ENCODE measurements around the gene LYRM4.

Gene LYRM4

DNA sequence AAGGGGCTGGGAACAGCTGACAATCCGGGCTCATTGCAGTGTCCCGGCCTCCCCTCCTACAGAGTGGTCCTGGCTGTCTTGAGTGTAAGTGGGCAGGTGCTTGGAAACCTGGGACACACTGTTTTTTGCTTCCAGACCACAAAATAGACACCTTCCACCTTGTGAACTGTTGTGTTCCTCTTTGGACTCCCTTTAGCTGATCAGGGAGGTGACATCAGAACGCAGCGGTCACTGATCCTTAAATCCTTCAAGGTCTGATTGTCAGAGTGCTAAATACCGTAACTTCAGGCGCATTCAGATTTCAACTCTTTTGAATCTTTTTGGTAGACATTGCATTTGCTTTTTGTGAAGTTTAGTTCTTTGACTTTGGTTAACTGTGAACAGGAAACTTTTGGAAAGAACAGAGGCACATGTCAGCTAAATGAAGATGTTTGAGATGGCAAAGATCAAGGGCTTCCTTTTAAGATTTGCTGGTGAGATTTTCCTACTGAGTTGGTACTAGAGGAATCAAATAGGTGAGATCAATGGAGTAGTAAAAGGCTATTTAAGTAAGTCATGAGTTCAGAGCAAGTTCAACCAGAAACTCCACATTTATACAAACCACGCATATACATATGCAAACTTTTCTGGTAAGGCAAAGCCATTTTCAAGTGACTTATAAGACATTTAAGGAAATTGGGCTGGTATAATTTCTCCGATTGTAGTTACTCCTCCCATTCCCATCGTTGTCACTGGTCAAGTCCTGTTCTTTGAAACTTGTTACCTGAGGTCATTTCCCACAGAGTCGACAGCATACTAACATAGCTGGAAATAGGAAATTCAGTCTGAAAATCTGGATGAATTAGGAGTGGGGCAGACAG lies 169.3 kb downstream of the LYRM4 start:
- FAIRE-seq, result no peak

DNA sequence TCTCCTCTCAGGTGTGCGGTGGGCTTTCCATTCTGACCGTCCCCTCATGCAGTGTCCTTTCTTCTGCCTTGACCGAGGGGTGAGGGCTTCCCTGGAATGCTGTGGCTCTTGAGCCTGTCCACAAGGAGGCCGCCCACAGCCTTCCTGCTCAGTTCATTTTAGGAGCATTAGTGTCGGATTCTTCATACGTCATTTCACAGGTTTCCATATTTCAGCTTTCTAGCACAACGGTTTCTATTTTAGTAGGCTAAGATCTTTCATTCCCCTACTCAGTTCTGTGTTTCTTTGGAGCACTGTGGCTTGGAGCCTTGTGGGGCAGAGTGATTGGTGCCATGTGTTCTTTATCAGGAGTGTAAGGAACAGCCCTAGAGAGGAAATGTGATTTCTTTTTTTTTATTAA lies 170.1 kb downstream of the LYRM4 start:
- no peak for FAIRE-seq

DNA sequence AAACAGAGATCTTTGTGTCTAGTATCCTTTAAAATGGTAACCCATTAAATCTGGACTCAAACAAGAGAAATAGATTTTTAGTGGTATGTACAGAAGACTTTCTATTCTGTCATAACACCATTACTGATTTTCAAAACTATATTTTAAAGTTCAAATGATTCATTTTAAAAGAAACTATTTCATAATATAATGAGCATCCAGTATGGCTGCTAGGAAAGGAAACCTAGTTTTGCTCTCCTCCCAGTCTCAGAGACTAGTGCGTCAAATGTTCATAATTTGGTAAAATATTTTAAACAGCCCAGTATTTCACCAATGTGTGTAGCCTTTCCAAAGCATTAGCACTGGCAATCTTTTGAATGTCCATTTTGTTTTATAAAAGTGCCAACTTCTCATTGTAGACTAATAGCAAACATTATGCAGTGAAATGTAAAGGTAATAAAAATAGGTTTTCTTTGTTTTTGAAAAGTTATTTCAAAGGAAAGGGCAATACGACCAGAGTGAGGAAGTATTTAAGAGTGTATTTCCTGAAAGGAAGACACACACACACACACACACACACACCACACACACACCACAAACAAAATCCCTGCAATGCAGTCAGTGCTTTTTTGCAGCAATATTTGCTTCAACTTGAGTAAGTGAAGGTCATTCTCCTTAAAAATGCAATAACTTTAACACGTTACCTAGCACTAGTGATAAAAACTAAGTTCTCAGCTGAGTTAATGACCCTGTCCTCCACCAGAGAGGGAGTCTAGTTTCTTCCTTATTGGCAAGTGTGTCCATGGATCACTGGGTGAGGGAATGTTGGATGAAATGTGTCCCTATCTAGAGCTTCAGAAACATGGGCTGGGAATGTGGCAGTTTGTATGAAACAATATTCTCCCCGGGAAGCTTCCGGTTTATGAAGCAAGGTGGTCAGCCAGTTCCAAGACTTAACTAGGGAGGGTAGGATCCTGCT lies 171.0 kb downstream of the LYRM4 start:
- FAIRE-seq, result no peak

DNA sequence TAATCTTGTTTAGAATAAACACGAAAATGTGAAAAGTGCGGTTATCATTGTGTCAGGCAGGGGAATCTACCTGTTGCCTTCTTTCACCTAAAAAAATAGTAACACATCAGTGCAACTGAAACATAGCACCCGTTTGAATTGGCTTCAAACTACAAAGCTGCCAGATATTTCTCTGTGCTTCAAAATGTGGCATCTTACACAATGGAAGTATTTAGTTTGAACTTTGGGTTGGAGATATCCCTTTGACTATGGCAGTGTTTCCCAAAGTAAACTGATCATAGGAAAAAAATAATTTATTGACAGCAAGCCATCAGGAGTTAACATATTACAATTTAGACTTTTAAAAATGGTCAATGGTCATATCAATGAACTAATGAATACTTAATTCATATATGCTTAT lies 172.0 kb downstream of the LYRM4 start:
- no peak for FAIRE-seq

DNA sequence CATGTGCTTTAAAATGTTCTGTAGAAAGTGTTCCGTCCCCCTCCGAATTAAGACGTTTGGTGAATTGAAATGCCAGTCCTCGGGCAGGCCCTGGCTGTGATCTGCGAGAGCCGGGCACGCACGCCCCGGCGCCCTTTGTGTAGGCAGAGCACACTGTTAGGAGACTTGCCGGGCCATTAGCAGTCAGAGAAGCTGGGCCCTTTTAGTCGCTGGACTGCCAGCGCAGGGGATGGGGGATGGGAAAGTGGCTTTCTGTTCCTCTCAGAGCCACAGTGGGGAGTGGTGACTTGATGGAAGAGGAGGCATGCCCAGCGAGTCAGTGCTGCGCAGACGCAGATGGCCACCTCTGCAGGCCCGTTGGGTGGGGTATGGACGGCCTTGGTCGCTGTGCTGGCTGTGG lies 173.4 kb downstream of the LYRM4 start:
- FAIRE-seq, result no peak

DNA sequence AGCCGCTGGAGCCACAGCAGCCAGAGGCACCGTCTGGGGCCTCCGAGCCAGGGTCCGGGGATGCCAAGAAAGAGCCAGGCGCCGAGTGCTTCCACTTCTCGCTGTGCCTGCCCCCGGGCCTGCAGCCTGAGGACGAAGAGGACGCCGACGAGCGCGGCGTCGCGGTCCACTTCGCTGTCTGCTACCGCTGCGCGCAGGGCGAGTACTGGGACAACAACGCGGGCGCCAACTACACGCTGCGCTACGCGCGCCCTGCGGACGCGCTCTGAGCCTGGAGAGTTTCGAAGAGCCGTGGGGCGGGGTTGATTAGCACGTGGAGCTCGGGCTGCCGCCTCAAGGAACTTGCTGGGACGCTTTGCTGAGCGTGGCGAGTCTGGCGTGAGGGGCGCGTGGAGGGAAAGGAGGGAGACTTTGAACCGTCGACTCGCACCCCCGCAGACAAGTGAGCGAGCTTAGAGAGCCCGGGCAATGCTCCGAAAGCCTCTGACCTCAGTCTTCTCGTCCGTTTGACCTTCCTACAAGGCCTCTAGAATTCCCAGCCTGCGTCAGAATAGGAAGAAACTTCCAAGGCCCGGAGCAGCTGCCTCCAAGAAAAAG lies 174.4 kb downstream of the LYRM4 start:
- FAIRE-seq, result no peak

DNA sequence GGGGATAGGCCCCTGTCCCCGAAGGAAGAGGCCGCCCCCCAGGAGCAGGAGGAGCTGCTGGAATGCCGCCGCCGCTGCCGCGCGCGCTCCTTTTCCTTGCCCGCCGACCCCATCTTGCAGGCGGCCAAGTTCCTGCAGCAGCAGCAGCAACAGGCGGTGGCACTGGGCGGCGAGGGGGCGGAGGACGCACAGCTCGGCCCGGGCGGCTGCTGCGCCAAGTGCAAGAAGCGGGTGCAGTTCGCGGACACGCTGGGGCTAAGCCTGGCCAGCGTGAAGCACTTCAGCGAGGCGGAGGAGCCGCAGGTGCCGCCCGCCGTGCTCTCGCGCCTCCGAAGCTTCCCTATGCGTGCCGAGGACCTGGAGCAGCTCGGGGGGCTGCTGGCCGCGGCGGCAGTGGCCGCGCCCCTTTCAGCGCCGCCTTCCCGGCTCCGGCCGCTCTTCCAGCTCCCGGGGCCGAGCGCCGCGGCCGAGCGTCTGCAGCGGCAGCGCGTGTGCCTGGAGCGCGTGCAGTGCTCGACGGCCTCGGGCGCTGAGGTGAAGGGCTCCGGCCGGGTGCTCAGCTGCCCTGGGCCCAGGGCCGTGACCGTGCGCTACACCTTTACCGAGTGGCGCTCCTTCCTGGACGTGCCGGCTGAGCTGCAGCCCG lies 175.0 kb downstream of the LYRM4 start:
- no peak for FAIRE-seq

DNA sequence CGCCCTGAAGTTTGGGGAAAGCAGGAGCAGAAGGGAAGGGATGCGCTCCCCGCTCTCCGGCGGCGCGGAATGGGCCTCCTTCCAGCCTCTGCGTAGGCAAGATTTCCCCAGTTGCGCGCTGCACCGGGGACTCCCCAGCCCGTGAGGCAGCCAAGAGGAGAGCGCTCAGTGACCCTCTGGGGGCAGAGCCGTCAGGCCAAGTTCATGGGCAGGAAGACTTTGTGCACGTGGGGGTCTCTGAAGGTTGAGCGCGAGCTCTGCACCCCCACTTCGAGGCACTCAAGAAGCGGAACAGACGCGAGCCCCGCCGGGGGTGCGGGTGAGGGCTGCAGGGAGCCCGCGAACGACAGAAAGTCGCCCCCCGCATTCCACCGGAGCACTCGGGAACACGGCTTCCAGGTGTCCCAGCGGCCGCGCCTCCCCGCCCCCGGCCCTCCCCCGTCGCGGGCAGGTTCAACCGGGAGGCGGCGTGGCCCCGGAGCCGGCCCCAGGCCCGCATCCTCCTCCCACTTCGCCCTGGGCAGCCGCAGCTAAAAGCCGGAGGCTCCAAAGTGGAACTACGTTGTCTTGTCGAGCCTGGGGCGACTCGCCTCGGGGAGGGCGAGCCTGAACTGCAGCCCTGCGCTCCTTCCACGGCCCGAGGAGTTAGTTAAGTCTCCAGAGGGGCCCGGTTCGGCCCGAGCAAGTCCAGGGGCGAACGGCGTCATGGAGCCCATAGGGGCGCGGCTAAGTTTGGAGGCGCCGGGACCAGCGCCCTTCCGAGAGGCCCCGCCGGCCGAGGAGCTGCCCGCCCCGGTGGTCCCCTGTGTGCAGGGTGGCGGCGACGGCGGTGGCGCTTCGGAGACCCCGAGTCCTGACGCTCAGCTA lies 175.7 kb downstream of the LYRM4 start, which contains the start of gene PPP1R3G:
Gene PPP1R3G, plus strand, starts transcription at position 561 of the 867 bp plus-strand sequence. Its CDS starts 145 bp downstream, at position 706.
- no peak for FAIRE-seq

DNA sequence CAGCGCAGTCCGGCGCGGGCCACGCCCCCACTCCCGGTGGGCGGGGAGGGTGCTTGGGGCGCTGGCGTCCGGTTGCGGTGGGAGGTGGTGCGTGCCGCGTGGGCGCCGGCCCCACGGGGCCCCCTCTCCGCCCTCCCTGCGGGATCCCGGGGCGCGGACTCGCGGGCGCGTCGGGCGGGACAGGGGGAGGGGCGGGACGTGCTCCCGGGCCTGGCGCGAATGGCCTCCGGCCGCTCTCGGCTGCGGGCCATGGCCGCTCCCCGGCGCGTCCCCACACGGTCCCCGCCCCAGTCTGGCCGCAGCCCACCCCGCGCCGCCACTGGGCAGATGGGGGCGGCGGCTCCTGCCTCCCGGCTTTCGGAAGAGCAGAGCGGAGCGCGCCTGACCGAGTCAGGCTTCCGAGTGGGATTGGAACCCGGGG lies 176.4 kb downstream of the LYRM4 start:
- no peak for FAIRE-seq

DNA sequence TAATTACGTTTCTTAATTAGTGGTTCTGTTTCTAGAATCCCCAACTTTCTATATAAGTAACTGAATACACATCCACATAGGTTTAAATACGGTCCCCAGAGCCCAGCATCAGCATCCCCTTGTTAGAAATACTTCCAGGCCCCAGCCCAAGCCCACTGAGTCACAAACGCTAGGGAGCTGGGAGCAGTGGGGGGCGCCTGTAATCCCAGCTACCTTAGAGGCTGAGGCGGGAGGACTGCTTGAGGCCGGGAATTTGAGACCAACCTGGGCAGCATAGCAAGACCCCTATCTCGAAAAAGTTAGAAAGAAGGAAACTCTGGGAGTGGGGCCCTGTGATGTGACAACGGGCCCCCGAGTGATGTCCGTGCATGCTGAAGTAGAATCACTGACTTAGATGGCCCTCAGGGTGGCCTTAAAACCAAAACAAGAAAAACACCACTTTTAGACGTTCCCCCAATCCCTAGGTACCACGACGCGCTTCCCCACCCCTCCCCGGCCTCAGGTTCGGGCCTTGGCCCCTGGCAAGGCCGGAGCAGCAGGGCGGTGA lies 176.9 kb downstream of the LYRM4 start:
- no peak for FAIRE-seq

DNA sequence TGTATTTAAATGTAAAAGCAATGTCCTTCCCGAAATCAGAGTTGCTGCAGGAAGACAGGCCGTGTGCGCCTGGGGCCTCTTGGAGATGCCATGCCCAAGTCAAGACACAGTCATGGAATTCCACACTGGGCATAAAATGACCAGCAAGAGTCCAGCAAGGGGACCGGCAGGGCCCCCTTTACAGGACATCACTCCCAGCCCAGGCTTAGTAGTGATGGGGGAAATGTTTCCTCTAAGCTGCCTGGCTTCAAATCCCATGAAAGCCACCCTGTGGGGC lies 177.5 kb downstream of the LYRM4 start:
- no peak for FAIRE-seq

DNA sequence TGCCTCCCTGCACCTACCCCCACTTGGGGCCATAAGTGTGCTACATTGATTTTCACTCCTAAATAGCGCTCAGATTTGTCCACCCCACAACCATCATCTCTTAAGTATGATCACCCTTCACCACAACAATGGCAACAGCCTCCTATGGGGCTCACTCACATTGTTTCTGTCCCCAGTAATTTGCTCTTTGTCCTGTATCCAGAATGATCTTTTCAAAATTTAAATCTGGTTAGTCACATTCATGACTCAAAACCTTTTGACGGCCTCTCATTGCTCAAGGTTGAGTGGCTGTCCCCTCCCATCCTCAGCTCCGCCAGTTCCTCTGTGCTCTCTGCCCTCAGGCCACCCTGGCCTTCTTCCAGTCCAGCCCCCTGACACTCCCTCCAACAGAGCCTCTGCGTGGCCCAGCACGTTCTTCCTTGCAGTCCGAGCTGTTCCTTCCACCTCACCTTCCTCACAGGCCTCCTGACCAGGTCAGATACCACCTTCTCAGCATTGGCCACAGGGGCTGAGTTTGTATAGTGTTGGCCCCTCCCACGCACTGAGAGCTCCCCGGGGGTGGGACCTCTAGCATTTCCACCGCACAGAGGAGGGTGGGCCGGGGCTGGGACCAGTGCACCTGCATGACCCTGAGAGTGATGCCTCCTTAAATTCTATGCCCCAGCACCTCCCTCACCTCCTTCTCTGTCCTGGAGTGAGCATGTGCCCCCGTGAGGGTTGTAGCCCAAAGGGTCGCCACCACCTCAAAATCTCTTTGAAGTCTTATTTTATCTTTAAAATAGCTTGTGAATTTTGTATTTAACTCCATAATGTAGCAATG lies 178.1 kb downstream of the LYRM4 start:
- no peak for FAIRE-seq

DNA sequence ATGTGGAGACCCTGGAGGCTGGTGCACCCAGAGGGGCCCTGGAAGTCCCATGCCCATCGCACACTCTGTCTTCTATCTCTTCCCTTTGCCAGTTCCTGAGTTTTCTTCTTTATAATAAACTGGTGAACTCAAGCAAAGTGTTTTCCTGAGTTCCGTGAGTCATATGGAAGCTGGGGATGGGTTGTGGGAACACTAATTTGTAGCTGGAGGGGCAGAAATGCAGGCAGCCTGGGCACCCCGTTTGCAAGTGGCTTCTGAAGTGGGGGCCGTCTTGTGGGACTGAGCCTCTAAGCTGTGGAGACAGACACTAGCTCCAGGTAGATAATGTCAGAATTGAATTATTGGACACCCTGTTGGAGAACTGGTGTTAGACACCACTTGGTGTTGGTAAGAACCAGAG lies 178.8 kb downstream of the LYRM4 start:
- FAIRE-seq, result no peak

DNA sequence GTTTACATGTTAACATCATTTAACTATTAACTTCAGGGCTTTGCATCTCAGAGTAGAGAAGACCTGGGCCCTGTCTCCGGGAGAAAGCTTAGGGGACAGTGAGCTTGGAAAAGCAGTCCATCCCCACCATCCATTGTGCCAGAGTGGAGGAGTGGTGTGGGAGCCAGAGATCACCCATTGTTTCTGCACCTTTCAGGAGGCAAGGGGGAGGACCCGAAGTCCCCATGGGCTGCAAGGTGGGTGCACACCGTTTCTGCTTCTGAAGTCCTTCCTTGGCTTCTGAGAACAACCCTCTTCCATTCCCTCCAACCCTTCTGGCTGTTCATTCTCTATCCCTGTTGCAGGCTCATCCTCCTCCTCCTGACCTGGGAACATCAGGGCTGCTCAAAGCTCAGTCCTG lies 179.6 kb downstream of the LYRM4 start:
- no peak for FAIRE-seq

DNA sequence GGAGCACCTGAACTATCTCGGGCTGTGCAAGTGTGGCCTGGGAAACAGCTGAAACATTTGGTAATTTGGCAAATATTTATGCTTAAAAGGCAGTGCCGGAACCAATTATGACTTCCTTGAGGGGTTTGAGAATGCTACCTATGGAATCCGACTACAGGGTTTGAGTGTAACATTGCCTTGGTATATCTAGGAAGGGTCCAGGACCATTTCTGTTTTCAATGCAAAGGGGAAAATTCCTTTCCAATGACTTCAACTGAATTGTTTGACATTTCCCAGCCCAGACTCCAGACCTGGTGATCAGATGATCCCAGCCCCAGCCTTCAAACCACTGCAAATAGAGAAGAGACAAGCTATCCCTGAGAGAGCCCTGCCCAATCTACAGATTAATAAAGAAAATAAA lies 180.2 kb downstream of the LYRM4 start:
- no peak for FAIRE-seq

DNA sequence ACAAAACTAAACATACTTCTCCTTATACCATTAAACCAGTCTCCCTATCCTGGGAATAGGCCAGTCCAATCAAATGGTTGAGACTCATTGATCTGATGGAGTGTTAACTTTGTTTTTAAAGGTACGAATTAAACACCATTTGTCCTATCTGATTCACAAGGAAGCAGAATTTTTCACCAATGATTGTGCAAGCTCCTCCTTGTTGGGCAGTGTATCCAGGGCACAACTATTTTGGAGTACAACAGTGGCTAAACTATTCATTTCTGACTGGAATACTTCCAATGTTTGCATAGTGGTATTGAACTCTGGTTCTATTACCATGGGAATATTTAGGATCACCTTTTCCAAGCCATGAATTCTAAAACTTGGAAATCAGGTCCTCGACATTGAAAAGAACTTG lies 181.1 kb downstream of the LYRM4 start:
- no peak for FAIRE-seq

DNA sequence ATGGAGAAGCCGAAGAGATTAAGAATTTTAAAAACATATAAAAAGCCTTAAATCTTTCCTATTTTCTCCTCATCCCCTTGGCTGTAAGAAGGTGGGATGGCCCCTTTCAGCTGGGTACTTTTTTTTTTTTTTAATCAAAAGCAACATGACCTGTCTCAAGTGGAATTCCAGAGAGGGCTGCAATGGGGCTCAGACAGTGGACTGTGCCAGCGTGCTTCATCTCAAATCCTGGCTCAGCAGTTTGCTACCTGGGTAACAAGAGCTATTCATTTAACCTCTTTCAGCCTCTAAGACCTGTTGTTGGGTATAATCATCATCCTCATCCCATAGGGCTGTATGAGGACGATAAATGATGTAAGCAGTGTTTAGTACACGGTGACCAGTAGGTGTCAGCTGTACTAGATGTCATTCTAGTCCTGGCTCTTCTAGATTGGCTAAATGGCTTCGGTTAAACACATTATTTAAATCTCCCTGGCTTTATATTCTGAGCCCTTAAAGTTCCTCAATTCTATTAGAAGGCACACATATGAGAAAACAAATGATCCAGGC lies 182.6 kb downstream of the LYRM4 start:
- no peak for FAIRE-seq

DNA sequence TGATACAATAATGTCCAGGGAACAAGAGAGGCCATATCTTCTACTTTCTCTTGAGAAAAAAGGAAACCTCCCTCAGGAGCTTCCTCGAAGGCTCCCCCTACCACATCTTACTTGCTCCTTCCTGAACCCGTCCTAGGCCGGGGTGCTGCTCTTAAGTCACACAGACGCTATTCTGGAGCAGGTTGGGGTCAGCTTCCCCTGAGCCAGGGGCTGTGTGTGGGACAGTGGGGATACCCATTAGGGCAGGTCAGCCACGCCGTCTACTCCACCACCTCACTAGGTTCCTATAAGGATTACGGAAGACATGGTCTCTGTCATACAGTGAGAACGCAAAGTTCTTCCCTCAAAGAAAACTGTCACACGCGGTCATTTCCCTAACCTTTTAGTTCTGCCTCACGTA lies 183.8 kb downstream of the LYRM4 start:
- FAIRE-seq, result no peak

DNA sequence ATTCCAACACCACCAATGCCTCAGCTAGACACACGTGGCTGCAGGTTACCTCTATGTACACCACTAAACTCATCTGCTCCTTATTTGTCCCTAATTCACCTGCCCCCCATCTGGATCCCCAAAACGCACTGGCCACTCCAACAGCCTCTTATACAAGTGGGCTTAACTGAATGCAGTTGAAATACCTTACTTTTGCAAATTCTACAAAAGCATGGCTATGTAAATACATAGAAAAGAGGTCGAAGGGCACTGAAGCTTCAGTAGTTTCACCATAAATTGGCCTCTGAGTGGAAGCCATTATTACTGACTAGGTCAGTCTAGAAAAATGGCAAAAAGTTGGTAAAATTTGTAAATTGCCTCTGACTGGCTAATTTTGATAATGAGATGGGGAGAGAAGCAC lies 186.8 kb downstream of the LYRM4 start:
- FAIRE-seq, result no peak

DNA sequence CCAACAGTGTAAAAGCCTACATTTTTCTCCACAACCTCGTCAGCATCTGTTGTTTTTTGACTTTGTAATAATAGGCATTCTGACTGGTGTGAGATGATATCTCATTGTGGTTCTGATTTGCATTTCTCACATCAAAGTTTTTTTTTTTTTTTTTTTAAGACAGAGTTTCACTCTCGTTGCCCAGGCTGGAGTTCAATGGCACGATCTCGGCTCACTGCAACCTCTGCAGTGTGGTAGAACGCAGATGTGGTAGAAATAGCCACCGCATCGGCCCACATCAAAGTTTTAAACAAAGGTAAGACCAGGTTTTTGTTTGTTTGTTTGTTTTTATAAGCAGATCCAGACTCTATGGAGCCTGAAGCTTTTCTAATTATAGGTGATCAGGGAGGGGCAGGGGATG lies 188.3 kb downstream of the LYRM4 start:
- no peak for FAIRE-seq

Data from endometrium (tissue), 2 donors.